ENCODE measurements around the gene MYOM1.

The MYOM1 gene

DNA sequence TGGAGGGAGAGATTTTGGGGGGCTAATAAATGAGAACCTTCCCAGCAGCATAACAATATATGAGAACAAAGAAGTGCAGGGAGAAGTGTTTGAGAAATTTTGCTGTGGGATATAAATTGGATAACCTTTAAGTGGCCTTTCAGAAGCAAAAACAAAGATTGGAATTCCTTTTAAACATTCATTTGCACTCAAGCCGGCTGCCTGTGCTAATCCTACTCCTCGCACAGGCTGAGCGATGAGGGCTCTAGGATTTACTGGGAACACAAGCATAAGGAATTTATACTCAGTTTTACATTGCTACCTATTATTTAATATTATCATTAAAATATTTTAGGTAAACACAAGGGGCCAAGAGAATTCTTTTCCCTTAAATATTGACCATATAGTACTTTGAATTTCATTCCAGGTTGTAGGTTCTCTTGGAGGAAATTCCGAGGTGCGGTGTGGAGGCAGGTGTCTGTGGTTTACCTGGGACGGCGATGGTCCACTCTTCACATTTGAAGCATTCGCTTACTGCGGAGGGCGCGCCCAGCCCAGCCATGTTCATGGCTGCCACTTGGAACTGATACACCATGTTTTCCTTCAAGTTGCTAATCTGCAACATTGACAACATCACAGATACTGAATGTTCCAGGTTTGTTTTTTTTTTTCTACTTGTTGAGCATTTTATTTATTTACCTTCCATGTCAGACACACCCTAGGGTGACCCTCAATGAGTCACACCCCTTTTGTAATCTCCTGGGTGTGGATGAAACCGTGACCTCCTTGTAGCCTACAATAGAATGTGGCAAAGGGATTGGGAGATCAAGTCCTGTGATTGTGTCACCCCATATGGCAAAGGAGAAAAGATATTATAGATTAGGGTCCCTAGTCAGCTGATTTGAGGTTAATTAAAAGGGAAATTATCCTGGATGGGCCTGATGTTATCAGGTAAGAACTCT, 100.1 kb downstream of the MYOM1 start:
- no peak for DNase-seq (ENCODE audit: low read depth in 3 of 3, low spot score in 1 of 3)

- DNase-seq (ENCODE audit: low read depth in 3 of 3, low spot score in 1 of 3), result no peak
These were observed 101.4 kb downstream of the MYOM1 start for GRCh38 chr18:3118195-3119010.

GRCh38 chr18:3117493-3118192, 102.1 kb downstream of the MYOM1 start:
- no peak for DNase-seq (ENCODE audit: low read depth in 3 of 3, low spot score in 1 of 3)

GRCh38 chr18:3115447-3116030, 104.2 kb downstream of the MYOM1 start:
- DNase-seq (ENCODE audit: low read depth in 3 of 3, low spot score in 1 of 3), result no peak

DNA sequence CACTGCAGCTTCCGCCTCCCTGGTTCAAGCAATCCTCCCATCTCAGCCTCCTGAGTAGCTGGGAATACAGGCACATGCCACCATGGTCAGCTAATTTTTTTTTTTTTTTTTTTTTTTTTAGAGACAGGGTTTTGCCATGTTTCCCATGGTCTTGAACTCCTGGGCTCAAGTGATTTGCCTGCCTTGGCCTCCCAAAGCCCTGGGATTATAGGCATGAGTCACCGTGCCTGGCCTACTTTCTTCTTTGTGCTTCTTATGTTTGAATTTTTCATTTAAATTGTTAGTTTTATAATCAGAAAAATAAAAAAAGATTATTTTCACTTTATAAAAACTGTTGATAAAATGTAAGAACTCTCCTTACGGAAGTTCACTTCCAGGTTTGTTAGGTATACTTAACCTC, 105.3 kb downstream of the MYOM1 start:
- no peak for DNase-seq (ENCODE audit: low read depth in 3 of 3, low spot score in 1 of 3)

GRCh38 chr18:3114026-3114425, 105.7 kb downstream of the MYOM1 start:
- DNase-seq (ENCODE audit: low read depth in 3 of 3, low spot score in 1 of 3), result no peak

DNA sequence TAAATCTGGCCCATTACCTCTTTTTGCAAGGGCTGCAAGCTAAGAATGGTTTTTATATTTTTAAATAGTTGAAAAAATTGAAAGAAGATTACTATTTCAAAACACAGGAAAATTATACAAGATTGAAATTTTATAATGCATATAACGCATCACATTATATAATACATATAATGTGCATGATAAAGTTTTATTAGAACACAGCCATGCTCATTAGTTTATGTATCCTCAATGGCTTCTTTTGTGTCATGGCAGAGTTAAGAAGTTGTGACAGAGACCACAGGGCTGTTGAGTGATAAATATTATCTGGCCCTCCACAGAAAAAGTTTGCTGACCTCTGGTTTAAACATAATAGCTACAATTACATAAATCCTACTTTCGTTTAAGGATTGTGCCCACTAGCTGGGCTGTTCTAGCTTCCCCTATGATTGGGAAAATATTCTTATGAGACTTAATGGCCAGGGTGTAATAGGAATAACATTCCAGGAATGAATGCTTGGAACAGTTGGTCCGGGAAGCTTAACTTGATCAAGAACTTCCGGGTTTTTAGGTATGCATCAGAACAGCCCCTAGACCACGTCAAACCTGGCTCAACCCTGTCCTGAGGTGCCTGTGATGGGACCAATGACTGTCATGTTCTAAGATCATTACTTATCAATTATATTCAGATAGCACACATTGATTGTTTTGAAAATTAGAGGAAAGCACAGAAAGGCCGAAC, 108.1 kb downstream of the MYOM1 start:
- DNase-seq (ENCODE audit: low read depth in 3 of 3, low spot score in 1 of 3), result no peak

GRCh38 chr18:3110034-3110752, 109.6 kb downstream of the MYOM1 start:
- no peak for DNase-seq (ENCODE audit: low read depth in 3 of 3, low spot score in 1 of 3)

DNA sequence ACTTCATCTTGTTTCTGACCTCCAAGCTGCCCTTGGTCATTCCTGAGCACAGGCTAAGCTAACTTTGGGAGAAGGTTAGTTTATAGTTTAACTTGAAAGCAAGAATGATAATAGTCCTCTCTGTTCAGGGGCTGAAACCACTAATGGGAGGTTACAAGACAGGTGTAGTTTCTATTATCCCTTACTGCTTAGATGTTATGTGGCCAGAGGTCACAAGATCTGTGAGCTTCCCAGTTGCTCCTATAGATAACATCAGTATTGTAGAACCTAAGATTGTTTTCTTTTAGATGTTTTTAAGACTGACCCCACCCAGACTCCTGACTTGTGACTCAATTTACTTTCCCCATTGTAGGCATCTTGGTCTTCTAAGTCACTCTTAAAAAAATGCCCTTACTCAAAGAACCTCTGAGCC, 112.0 kb downstream of the MYOM1 start:
- no peak for DNase-seq (ENCODE audit: low read depth in 3 of 3, low spot score in 1 of 3)

GRCh38 chr18:3104190-3105054, 115.3 kb downstream of the MYOM1 start:
- no peak for DNase-seq (ENCODE audit: low read depth in 3 of 3, low spot score in 1 of 3)

DNA sequence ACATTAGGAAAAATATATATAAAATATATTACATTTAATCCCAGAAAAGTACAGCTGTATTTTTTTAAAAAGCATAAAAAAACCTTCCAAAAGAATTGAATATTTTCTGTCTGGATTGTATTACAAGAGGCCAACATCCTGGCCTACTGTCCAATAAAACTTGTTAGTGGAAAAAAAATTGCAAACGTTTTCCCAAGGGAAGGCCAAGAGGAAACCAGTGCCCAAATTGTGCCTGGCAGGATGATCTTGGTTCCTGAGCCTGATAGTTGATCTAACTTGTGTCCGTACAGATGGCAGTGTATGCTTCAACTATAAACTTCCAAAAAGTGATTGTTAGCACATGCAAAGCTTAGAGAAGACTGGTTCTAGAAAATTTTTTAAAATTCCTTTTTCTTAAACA, 116.2 kb downstream of the MYOM1 start:
- DNase-seq (ENCODE audit: low read depth in 3 of 3, low spot score in 1 of 3), result no peak

DNA sequence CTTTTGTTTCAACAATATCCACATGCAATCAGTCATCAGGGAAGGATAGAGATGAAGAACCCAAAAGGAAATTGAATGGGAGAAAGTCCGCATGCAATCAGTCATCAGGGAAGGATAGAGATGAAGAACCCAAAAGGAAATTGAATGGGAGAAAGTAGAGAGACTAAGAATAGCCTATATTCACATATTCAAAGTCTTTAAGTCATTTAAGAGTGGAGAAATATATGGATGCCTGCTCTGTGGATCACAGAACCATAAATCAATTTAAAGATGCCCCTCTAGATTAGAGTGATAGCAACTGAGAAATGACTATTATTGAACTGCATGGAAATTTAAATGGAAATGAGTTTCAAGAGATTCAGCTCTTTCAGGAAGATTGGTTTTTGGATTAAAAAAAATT, 116.8 kb downstream of the MYOM1 start:
- no peak for DNase-seq (ENCODE audit: low read depth in 3 of 3, low spot score in 1 of 3)

- no peak for DNase-seq (ENCODE audit: low read depth in 3 of 3, low spot score in 1 of 3)
These were observed 119.2 kb downstream of the MYOM1 start for GRCh38 chr18:3100498-3101132.

- no peak for DNase-seq (ENCODE audit: low read depth in 3 of 3, low spot score in 1 of 3)
These were observed 120.4 kb downstream of the MYOM1 start for GRCh38 chr18:3099327-3099726.

DNA sequence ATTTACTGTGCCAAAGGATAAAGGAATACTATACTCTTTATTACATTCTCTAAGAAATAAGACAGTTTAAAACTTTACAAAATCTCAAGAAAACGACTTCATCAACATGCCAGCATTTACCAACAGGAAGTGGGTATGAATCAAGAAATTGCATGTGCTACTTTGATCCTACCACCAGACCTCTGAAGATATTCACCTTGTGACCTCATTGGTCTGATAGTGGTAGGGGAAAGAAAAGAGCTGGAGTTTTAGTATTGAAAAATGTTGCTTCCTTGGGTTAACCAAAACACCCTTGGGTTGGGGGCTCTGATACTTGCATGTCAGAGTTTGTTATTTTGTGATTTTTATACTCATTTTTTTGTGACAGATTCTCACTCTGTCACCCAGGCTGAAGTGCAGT, 122.7 kb downstream of the MYOM1 start:
- no peak for DNase-seq (ENCODE audit: low read depth in 3 of 3, low spot score in 1 of 3)

DNA sequence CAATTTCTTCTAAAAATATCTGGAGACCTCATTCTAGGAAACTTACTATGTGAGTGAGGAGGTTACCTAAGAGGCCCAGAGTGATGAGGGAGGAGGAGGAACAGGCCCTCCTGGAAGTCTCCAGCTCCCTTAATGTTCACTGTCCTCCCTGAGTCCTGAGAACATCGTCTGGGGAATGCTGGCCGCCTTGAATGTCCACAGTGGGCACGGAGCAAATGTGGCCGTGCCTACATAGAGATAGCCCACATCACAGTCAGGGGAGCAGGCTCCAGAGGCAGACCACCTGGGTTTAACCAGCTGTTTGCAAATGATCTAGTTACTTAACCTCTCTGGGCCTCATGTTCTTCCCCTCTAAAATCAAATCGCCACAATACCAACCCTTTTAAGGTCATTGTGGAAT, 123.8 kb downstream of the MYOM1 start:
- no peak for DNase-seq (ENCODE audit: low read depth in 3 of 3, low spot score in 1 of 3)

GRCh38 chr18:3094338-3094684, 125.5 kb downstream of the MYOM1 start:
- no peak for DNase-seq (ENCODE audit: low read depth in 3 of 3, low spot score in 1 of 3)

- DNase-seq (ENCODE audit: low read depth in 3 of 3, low spot score in 1 of 3), result no peak
These were observed 126.0 kb downstream of the MYOM1 start for GRCh38 chr18:3093624-3094337.
